HG03139 (cell line): ENCODE data around the gene GAB4.
"Not testable (repeated sequence)": the region's sequence is repeated elsewhere in the genome, so short reads cannot be mapped to it uniquely, and the experiment has no call there.

Source experiments
- ATAC-seq: cut with Tn5 transposase; IDR thresholded peaks from one replicate; pipeline ENCODE4 v1.9.1; 2021; ENCODE audit not compliant: unreplicated experiment

The GAB4 gene

GRCh38 chr22:16960220-16960883, 47.7 kb downstream of the GAB4 start:
- no peak for ATAC-seq

GRCh38 chr22:16959345-16959930, 48.6 kb downstream of the GAB4 start:
- ATAC-seq, result no peak

DNA sequence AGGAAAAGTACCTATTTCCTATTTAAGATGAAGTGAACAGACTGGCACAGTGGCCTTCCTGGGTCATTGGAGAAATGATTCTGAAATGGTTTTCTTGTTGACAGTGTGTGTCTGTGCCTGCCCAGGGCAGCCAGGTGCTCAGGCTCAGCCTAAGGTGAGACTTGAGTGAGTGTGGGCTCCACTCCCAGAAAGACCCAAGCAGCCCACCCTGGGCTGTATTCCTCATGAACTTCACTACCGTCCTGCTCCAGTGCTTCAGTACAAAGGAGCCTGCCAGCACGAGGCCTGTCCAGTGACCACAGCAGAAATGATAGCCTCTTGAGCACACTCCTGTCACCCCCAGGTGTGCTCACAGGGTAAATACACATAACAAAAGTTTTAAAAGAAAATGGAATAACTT, 49.5 kb downstream of the GAB4 start:
- no peak for ATAC-seq

- no peak for ATAC-seq
These were observed 50.2 kb downstream of the GAB4 start for GRCh38 chr22:16957781-16958180.

DNA sequence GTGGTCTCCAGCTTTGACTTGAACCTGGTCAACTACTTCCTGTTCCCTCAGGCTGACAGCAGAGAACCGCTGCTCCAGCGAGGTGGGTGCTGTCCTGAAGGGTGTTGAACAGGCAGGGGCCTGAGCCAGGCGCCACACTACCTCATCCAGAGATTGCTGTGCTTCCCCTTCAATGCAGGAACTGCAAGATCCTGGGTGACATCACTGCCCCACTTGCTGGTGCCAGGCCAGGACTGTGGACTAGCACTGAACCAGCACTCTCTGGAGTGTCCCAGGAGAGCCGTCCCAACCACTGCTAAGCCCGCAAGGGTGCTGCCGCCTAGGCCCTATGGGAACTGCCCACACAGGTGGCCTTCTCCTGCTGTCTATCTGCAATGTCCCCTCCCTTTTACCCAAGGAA, 51.7 kb downstream of the GAB4 start:
- ATAC-seq, result no peak

DNA sequence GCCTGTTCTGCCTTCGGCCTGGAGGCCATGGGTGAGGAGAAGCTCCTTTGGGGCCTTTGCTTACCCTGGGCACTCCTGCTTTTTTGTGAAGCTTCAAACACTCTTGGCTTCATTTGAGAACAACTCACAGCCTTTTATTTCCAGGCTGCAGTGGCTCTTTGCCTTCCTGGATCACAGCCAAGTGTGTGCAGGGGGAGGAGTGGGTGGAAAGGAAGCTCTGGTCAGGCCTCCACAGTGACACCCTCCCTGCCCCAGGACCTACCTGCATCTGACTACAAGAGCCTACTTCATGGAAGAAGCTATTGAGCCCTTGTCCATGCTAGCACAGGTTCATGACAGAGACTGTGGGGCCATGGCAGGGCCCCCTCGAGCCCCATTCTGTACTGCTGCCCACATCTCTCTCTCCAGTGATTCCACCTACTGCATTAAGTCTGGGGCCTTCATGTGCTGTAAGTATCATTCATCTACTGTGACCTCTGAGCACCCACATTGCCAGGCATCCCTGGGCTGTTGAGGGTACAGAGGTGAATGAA, 52.3 kb downstream of the GAB4 start:
- ATAC-seq, result no peak

- ATAC-seq, result no peak
These were observed 52.9 kb downstream of the GAB4 start for GRCh38 chr22:16955081-16955480.

DNA sequence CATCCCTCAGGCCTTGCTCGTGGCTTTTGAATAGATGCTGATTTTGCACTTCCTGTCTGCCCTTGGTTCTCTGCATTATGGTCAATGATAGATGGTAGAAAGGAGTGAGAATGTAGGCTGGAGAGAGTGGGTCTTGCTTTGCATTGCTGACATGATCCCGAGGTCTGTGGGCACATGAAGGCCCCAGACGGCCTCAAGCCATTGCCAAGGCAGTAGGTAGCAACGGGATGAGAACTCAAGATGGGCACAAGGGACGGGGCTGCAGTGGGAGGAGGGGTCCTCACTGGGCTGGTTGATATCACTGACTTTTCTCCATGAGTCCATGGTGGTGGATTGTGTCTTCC, 54.0 kb downstream of the GAB4 start:
- no peak for ATAC-seq

GRCh38 chr22:16953206-16954059, 54.6 kb downstream of the GAB4 start:
- no peak for ATAC-seq

- ATAC-seq, result no peak
These were observed 58.5 kb downstream of the GAB4 start for GRCh38 chr22:16949561-16949960.

DNA sequence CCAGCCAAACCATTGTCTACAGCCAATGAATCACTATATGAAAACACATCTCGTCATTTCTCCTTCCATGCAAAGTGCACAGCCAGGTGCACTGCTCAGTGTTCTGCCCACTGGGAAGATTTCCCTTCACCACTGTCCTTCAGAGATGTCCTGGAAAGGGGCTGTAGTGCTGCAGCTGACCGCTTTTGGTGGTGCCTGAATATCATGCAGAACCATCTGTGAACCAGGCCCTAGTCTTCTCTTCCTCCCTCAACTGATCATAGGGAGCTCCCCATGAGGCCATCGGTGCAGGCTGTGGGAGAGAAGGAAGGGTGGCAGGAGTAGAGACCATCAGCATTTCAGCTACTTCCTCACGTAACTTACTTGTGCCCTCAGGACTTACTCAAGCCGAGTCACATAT, 70.2 kb downstream of the GAB4 start:
- ATAC-seq, result no peak

DNA sequence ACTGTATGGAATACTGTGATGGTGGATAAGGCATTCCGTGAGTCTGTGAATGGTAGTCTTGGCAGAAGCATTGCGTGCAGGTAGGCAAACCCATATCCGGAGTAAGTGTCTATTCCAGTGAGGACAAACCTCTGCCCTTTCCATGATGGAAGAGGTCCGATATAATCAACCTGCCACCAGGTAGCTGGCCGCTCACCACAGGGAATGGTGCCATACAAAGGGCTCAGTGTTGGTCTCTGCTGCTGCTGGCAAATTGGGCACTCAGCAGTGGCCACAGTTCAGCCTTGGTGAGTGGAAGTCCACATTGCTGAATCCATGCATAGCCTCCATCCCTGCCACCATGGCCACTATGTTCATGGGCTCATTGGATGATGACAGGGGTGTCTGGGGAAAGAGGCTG, 70.8 kb downstream of the GAB4 start:
- ATAC-seq, result not testable (repeated sequence)

DNA sequence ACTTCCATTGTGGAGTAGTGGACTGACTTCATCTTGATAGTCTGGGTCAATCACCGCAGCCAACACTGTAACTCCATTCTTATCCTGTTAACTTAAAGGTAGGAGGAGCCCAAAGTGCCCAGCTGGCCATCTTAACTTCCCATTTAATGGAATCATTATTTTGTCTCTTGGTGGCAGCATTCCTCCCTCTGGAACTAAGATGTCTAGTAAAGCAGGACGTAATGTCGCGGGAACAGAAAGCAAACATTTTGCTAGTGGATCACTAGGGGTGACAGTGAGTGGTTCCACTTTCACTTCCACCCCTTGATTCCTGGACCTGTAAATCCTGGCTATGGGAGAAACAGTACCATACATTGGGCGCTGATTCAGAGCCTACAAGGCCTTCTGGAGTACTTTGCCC, 71.4 kb downstream of the GAB4 start:
- no peak for ATAC-seq

- ATAC-seq, result no peak
These were observed 72.8 kb downstream of the GAB4 start for GRCh38 chr22:16935209-16935608.

- ATAC-seq, result no peak
These were observed 74.4 kb downstream of the GAB4 start for GRCh38 chr22:16933291-16934282.

GRCh38 chr22:16932577-16932976, 75.4 kb downstream of the GAB4 start:
- no peak for ATAC-seq

GRCh38 chr22:16925407-16925966, 82.5 kb downstream of the GAB4 start:
- no peak for ATAC-seq

DNA sequence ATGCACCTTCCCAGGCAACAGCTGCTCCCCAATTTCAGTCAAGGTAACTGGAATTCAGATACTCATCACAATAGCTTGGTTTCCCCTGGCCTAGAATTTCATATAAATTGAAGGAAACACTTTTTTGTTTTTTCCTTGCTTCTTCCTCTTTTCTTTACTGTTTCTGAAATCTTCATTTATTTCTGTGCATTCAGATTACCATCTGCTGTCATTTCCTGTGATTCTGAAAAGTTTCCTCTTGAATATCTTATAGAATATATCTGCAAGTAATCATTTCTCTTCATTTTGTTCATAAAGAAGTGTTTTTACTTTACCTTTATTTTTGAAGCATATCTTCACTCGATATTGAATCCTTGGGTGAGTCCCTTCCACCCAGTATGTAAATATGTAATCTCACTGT, 85.3 kb downstream of the GAB4 start:
- ATAC-seq, result no peak

DNA sequence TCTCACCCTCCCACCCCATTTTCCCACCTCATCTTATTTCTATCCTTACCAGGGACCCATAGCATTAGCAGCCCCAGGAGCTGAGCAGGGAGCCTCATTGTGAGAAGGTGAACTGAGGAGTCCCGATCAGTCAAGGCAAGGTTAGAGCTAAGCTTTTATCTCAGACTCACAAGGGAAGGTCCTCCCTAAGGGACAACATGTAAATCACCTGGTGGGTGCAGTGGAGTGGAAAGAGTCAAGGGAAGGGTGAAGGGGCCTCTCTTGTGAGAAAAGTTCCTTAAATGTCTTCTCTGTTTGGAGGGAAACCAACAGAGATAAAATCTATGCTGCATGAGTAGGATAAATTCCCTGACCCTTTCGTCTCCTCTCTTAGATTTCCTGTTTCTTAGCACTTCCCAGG, 85.9 kb downstream of the GAB4 start:
- ATAC-seq, result no peak

DNA sequence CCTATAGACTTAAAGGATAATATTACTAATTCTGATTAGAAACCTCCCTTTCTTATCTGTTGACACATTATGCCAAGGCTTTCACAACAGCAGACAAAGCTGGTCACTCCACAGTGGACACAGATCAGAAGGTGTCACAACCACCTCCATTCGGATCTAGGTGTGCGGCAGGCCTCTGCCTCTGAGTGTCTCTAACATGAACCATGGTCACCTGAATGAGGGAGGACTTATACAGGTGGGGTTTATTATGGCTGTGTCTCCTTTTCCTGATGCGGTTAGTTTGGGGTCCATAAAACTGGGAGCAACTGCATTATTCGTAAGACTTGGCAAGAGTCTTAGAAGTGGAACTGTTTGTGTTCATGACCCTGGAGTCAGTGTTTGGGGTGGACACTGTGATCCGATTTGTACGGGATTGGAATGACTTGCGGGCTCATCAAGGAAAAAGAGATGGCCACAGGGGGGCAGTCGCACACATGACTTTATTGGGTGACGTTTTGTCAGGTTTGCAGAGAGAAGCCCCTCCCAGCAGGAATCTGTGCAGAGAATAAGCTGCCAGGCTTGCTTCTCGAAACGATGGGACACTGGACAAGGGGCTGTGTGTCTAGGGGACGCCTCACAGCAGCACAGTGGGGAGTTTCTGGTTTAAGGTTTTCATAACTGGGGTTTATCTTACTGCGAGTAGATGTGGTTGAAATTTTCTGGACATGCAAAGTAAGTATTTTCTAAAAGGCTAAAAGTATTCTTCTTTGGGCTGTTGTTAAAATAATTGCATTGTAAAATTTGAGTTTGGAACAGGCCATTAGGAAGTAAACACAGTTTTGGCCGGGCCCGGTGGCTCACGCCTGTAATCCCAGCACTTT, 90.6 kb downstream of the GAB4 start:
- no peak for ATAC-seq
